C4-2B (cell line): ENCODE measurements around the gene THBS1.

Experiments used
- H3K27ac ChIP-seq: fragments of 450-650 bp; 2 replicates; pipeline ENCODE4 v1.5.1; 2017
- ZFX ChIP-seq: fragments of 450-650 bp; IDR thresholded peaks from 2 replicates; pipeline ENCODE4 v1.6.1; 2017
- TF ChIP-seq, protein P1 (sequence below): fragments of 450-650 bp; conservative IDR thresholded peaks from 2 replicates; pipeline ENCODE4 v1.5.1; 2017; ENCODE audit warnings: mild to moderate bottlenecking

THBS1 gene

DNA sequence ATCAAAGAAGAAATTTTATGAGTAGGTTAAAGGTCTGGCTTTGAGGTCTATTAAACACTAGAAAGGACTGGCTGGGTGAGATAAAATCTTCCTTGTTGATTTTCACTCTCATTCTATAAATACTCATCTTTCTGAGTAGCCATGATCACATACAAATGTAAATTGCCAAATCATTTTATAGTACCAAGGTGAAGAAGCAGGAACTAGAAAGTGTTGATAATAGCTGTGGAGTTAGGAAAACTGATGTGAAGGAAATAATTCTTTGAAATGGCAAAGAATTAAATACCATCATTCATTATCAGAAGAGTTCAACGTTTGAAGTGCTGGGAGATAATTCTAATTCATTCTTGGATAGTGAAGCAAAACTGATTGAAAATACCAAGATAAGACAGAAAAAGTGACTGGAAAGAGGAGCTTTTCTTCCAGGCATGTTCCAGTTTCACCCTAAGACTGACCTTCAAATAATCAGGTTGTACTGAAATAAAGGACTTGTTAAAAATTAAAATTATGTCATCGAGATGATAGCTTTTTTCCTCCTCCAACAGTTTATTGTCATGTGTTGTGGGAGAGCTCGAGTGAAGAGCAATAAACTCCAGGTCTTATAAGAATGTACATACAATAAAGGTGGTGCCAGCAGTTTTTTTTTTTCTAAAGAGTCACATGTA, 17.4 kb downstream of the THBS1 start:
- H3K27ac ChIP-seq, result 0 out of 2 replicates have a peak overlapping the region, but pooled peaks have one; percentile 21
- TF ChIP-seq ZFX, result no peak
- TF ChIP-seq, protein P1, sequence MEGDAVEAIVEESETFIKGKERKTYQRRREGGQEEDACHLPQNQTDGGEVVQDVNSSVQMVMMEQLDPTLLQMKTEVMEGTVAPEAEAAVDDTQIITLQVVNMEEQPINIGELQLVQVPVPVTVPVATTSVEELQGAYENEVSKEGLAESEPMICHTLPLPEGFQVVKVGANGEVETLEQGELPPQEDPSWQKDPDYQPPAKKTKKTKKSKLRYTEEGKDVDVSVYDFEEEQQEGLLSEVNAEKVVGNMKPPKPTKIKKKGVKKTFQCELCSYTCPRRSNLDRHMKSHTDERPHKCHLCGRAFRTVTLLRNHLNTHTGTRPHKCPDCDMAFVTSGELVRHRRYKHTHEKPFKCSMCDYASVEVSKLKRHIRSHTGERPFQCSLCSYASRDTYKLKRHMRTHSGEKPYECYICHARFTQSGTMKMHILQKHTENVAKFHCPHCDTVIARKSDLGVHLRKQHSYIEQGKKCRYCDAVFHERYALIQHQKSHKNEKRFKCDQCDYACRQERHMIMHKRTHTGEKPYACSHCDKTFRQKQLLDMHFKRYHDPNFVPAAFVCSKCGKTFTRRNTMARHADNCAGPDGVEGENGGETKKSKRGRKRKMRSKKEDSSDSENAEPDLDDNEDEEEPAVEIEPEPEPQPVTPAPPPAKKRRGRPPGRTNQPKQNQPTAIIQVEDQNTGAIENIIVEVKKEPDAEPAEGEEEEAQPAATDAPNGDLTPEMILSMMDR, result no peak

DNA sequence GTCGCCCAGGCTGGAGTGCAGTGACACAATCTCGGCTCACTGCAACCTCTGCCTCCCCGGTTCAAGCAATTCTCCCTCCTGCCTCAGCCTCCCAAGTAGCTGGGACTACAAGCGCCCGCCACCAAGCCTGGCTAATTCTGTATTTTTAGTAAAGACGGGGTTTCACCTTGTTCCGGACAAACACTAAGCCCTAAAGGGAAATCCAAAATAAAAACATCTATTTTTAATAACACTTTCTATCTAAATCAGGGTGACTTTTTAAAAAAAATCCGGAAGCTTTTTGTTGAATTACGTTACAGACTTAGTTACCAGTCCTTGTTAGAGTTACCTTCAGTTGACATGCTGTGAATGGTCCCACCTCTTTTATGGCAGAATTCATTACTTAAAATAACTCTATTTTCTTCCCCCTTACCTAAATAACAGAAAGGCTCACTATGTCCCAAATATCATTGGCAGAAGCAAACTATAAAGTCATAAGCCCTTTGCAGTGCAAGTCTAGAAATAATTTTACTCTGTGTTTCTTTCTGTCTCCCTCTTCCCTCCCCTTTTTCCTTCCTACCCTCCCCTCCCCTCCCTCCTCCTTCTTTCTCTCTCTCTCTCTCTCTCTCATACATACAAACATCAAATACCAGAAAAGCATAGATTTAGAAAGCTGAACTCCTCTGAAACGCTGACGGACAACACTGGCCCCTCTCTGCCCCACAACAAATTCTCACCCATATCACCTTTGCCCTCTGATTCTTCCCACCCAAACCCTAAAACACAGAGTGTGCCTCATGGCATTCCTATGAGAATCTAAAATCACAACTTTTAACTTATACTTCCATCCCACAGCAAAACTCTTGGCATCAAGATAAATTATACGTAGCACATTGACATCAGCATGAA, 18.3 kb downstream of the THBS1 start:
- TF ChIP-seq, protein P1, result no peak
- TF ChIP-seq ZFX, result no peak
- H3K27ac ChIP-seq, result 0 out of 2 replicates have a peak overlapping the region, but pooled peaks have one; percentile 21

DNA sequence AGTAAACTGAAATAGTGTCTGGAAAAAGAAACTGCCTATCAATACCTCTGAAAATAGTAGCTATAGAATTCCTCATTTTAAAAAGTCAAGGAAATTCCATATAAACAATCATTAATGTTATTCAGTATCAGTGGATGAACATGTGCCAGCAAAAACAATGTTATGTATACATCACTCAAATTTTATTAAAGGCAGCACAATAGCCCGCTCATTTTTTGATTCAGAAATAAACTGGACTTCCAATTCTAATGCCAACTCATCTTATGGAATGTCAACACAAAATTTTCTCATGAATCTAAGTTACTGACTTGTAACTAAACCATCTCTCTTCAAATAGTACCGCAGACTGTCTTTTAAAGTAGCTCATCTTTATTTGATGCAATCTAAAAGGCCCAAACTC, 19.0 kb downstream of the THBS1 start:
- no peak overlapping the region for H3K27ac ChIP-seq
- TF ChIP-seq, protein P1, result no peak
- TF ChIP-seq ZFX, result no peak

DNA sequence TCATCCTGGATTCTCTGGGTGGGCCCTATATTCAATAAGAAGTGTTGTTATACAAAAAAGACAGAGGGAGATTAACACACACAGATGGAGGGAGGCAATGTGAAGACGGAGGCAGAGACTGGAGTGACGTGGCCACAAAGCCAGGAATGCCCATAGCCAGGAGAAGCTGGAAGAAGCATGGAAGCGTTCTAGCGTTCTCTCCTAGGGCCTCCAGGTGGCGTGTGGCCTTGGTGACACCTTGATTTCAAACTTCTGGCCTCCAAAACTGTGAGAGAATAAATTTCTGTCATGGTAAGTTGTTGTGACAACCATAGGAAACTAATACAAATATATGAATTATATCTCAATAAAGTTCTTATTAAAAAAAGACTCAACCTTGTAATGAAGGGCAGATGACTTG, 21.3 kb downstream of the THBS1 start:
- no peak overlapping the region for H3K27ac ChIP-seq
- no peak for TF ChIP-seq ZFX
- TF ChIP-seq, protein P1, result peak; percentile 33

DNA sequence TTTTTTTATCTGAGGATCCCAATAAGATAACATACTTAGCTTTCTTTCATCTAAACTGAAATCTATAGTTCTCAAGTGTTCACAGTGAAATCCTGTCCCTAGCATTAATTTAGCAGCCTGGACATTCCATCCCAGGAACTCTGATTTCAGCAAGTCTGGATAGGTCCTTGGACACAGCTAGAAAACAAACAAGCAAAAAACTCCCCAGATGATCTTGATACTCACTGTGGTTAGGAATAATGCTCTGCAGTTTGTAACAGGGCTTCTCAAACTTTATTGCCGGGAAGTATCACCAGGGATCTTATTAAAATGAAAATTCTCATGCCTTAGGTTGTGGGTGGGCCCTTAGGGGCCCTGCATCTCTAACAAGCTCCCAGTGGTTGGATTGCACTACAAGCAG, 24.3 kb downstream of the THBS1 start:
- no peak for TF ChIP-seq ZFX
- TF ChIP-seq, protein P1, result no peak
- no peak overlapping the region for H3K27ac ChIP-seq

DNA sequence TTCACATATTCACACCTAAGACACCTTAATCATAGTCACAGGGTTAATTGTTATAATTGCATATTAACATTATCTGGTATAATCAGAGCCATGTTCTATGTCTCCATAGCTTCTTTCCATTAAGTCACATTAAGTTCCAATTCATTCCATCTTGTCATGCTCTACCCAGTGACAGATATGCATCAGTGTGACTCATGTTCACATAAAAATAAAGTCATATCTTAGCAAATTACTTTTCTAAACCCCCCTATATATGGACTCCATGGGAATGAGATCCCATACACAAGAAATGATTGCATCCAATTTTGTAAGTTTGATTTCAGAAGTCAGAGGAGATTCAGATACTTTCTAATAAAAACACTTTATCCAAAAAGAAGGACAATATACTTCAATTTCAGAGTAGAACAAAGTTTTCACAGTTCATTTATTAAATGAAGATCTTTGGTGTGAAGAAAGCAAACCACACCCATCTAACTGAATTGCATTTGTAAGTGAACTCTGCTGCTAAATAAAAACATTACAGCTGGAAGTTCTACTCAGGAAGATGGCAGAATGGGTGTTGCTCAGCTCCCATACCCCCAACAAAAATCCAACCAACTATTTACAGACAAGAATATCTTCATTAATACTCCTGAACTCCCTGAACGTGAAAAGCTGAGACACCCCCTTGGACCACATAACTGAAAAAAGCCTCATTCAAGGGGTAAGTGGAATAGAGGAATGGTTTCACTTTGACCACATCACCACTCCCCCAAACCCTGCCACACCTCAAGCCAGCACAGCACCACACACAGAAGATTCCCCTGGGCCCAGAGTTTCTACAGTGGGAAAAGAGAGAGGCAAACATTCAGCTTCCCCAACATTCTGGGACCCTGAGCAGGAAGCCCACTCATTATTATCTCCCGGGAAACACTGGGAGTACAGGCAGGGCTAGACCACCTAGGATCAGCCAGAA, 27.6 kb downstream of the THBS1 start:
- TF ChIP-seq, protein P1, result no peak
- no peak for TF ChIP-seq ZFX
- H3K27ac ChIP-seq, result no peak overlapping the region
